HG03103 (cell line): ENCODE results near the gene WFDC1.
"Not testable (repeated sequence)": the region's sequence is repeated elsewhere in the genome, so short reads cannot be mapped to it uniquely, and the experiment has no call there.

Experiments used
- ATAC-seq: cut with Tn5 transposase; IDR thresholded peaks from one replicate; pipeline ENCODE4 v1.9.1; 2021; ENCODE audit warnings: low read depth; ENCODE audit not compliant: unreplicated experiment

Gene WFDC1

DNA sequence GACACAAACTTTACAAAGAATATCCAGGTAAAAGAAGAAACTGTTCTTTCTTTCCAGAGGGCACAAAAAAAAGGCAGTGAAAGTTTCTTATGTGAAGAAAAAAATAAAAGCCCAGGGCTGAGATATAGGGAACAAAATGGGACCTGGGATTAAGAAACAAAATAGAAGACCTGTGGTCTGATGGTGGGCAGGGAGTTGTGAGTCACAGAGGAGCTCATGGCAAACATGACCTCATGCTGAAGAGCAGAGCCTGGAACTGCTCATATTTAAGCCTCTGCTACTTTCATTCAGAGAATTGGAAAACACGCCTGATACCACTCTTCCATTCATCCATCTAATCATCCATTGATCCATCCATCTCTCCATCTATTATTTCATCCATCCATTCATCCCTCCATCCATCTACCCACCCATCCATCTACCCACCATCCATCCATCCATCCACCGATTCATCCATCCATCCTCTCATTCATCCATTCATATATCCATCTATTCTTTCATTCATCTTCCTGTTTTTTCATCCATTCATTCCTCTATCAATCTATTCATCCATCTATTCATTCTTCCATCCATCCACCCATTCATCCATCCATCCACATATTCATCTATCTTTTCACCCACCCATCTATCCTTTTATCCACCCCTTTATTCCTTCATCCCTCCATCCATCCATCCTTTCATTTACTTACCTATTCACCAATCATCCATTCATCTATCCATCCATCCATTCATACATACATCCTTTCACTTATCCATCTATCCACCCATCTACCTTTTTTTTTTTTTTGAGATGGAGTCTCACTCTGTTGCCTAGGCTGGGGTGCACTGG is 30.0 kb downstream of the WFDC1 start:
- ATAC-seq = no peak

DNA sequence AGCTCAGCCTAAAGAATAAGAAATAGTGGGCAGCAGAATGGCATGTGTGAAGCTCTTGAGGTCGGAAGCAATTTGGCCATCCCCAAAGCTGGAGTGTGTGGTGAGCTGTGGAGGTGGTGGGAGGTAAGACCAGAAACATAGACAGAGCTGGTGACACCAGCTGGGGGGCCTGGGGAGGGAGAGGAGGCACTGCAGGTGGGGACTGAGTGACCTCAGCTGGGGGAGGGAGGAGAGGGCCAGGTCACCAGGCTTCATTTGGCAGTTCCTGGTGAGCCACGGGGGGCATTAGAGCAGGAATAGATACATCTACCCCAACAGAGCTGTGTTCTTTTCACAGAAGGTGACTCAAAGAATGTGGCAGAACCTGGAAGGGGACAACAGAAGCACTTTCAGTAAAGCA is 31.9 kb downstream of the WFDC1 start:
- no peak for ATAC-seq

DNA sequence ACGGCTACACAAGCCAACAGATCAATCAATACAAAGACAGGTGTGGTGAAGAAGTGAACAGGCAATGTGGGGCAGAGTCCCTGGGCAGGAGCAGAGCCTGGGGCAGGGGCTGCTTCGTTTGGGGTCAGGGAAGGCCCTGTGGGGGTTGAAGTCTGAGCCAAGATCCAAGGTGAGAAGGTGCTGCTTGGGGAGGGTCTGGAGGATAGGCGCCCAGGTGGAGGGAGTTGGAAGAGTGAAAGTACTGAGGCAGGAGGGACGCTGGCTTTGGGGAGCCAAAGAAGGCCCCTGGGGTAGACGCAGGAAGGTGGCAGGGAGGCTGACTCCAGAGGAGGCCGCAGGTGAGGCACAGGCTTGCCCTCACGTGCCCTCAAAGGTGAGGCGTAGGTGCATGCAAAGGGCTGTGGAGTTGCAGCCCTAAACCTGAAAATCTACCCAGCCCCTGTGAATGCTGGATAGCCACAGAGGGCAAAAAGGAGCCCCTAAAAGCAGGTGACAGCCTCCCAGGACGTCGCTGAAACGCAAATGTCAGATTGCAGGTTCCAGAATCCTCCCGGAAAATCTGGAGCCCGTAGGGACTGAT is 33.3 kb downstream of the WFDC1 start:
- ATAC-seq = no peak

DNA sequence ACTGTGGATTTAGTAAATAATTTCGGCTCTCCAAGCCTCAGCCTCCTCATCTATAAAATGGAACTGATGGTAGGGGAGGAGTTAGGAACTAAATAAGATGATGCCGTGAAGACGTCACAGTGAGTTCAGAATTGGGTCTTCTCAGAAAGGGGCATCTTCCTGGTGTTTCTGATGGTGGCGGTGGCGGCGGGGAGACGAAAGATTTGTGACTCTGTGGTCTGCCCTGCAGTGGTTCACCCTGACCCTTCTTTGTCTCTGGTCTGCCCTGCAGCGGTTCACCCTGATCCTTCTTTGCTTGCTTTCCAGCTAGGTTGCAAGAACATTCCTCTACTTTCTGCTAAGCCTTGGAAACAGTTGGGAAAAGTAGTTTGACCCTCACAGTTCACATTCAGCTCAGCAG is 34.3 kb downstream of the WFDC1 start:
- no peak for ATAC-seq

DNA sequence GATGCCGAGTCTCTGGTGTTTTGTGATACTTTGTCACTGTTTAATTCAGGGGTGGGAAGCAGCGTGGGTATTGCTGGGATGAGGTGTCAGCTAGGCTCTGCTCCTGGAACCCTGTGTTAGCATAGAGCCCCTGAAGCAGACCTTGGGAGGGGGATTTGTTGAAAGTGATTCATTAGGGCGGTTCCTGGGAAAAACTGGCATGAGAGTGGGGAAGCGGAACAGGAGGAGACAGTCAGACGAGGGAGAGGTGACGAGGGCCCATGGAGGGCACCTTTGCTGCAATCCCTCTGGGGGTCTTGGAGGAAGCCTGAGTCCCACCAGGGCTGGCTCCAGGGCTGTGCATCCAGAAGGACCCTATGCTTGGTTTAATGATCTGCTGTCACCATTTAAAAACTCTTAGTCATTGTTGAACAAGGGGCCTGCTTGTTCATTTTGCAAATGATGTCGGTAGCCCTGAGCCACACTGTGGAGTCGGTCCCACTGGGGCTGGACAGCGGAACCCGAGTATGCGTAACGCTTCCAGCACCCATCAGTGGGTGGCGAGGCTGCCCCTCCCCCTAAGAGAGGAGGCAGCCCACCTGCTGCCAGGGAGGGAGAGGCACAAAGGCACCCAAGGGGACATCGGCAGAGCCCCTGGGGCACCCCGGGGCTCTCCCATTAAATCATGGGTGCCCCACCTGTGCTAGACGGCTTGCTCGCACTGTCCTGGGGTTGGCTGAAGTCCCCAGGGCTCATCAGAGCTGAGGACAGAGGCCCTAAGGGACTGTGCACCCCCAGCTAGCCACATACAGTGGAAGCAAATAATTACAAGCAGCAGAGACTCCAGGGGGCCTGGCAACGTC is 35.4 kb downstream of the WFDC1 start:
- no peak for ATAC-seq

DNA sequence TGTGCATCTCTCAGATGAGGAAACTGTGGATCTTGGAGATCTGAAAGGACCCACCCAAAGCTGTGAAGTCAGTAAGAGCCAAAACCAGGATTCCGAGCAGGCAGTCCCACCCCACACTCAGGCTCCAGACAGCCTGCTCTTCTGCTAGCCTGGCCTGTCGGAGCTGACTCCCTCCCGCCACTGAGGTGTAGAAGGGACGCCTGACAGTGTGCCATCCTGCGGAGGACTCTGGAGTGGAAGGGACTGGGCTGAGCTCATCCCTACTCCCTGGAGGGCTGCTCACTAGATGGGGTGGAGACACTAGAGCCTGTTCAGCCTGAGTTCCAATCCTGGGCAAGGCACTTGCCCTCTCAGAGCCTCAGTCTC is 36.0 kb downstream of the WFDC1 start:
- ATAC-seq = no peak

DNA sequence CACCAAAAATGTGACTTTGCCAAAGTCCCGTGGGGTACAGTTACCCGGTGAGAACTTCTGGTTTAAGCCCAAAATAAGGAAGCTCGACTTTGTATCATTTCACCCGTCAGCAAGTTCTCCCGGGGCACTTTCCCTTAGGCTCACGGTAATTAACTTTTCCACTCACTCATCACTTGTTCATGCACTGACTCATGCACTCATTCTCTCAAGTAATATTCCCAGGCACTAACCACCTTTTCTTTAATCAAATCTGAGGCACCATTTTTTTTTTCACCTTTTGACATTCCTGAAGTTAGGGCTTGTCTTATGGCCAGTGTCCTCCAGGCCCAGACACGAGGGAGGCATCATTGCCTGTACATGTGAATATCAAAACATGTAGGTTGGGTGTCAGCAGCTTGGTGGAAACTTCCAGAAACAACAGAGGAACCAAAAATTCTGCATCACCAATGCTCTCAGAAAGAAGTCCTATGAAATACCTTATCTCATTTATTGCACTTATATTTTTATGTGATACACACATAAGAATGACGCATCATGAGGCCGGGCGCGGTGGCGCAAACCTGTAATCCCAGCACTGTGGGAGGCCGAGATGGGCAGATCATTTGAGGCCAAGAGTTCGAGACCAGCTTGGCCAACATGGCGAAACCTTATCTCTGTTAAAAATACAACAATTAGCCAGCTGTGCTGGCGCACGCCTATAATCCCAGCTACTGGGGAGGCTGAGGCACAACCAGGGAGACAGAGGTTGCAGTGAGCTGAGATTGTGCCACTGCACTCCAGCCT is 37.5 kb downstream of the WFDC1 start:
- ATAC-seq = no peak

DNA sequence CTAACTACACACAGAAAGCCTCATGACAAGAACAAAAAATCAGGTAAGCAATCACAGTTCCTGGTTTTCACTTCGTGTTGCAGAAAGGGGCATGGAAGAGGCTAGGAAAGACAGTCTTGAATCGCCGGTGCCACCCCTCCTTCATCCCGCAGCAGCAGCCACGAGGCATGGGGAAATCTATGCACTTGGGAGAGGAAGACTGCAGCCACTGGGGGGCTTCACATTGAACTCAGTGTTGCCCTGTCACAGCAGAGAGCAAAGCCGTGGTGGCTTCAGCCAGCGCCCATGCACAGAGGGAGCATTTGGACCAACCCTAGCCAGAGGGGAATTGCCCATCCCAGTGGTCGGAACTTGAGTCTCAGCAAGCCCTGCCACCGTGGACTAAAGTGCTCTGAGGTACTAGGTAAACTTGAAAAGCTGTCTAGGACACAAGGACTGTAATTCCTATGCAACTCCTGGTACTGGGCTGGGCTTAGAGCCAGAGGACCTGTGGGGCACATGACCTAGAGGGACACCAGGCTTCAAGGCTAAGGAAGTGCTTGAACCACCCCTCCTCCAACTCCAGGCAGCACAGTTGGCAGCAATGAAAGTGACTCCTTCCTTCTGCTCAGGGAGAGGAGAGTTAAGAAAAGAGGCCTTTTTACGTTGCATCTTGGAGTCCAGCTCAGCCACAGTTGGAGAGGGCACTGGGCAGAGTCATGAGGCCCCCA is 38.5 kb downstream of the WFDC1 start:
- no peak for ATAC-seq

DNA sequence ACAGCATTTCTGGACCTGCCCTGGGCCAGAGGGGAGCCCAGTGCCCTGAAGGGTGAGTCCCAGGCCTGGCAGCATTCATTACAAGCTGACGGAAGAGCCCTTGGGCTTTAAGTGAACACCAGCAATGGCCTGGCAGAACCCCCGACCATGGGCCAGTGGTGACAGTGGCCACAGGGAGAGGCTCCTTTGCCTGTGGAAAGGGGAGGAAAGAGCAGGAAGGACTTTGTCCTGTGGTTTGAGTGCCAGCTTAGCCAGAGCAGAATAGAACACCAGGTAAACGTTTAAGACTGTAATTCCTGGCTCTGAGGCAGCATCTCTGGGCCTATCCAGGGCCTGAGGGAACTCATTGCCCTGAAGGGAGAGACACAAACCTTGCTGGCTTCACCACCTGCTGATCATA is 39.4 kb downstream of the WFDC1 start:
- ATAC-seq = no peak

DNA sequence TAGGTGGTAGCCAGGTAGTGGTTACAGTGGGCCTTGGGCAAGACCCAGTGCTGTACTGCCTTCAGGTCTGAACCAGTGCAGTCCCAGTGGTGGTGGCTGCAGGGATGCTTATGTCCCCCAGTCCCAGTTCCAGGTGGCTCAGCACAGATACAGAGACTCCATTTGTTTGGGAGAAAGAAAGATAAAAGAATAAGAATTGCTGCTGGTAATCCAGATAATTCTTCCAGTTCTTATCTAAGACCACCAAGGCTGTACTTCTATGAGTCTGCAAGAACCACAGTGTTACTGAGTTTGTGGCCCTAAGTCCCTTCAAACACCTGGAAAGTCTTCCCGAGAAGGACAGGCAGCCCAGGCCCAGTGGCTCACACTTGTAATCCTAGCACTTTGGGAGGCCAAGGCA is 39.8 kb downstream of the WFDC1 start:
- no peak for ATAC-seq

DNA sequence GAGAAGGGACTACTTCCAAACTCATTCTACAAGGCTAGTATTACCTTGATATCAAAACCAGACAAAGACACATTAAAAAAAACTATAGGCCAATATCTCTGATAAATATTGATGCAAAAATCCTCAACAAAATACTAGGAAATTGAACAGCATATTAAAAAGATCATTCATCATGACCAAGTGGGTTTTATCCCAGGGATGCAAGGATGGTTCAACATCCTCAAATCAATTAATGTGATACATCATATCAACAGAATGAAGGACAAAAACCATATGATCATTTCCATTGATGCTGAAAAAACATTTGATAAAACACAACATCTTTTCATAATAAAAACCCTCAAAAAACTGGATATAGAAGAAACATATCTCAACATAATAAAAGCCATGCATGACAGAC is 42.6 kb downstream of the WFDC1 start:
- not testable (repeated sequence) for ATAC-seq

DNA sequence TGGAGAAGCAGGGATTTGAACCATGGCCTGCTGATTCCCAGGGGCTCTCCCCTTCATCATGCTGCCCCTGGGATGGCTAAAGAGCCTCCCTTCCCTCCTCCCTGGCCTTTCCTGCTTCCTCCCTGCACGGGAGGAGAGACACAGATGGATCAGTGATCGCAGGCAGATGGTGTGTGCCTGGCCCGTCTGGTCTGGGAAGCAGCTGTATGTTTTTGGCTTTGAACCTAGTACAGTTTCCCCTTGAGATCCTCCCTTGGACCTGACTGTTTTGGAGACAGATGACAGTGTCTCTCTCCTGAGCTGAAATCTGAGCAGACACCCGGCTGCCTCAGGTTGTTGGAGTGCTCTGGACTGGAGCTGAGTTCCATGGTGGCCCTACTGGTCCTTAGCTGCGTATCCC is 44.6 kb downstream of the WFDC1 start:
- no peak for ATAC-seq

DNA sequence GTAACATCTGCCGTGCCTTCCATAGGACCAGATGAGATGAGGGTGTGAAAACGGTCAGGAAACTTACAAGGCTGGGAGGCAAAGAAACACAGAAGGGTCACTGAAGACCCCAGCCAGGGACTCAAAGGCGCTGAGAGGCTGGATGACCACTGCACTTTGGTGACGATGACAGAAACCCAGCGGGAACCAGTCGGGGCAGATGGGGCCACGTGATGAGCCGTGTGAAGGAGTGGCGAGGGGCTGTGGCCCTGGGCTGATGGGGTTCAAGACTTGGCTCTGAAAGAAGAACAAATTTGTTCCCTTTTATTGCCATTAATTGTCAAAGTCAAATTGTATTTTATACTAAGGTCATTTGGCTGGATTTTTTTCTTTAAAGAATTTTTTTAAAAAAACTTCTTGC is 45.1 kb downstream of the WFDC1 start:
- no peak for ATAC-seq

DNA sequence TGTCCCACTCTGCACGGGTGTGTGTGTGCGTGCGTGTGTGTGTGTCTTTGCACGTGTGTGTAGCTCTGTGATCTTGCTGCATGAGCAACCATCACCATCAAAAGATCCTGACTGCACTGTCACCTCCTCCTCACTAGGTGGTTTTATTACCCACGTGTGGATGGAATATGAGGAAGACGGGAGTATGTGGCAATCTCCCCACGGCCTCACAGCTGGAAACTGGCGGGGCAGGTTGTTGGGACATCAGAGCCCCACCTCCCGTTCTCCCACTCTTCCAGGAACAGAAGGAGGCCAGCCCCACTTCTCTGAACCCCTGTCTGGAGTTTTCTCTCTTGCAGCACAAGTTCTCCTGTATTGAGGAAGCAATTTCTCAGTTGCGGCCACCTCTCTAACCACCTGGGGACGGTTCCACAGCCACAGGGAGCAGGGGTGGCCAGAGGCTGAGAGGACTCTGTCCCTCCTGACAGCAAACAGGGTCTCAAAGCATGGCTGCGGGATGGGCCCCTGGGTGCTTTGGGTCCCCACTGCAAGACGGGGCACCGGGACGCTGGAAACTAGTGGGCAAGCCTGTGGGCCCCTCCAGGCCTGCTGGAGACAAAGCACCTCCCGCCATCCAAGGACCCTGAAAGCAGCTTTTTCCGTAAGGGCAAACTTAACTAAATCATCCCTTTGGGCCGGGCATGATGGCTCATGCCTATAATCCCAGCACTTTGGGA is 45.8 kb downstream of the WFDC1 start:
- ATAC-seq = no peak

DNA sequence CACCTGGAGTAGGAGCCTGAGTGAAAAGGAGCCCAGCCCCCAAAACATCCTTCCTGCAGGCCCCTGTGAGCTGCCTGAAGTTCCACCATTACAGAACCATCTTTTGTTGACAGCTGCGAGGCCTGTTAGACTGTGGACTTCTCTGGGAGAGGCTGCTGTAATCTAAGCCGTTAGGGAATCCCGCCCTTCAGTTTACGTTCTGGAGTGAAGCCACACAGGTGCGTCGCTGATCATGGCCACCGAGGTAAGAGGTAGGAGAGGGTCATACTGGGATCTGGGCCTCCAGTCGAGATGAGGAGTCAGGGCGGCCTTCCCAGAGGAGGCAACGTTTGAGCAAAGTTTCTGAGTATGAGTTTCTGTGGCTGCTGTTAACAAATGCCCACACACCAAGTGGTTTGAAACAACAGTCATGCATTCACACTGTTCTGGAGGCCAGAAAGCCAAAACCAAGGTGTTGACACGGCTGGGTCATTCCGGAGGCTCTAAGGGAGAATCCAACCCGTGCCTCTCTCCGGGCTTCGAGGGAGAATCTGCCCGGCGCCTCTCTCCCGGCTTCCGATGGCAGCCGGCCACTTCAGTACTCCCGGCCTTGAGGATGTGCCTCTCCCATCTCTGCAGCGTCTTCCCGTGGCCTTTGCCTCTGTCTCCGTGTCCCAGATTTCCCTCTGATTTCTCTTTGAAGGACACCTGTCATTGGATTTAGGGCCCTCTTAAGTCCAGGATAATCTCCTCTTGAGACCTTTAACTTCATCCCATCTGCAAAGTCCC is 47.0 kb downstream of the WFDC1 start:
- no peak for ATAC-seq

DNA sequence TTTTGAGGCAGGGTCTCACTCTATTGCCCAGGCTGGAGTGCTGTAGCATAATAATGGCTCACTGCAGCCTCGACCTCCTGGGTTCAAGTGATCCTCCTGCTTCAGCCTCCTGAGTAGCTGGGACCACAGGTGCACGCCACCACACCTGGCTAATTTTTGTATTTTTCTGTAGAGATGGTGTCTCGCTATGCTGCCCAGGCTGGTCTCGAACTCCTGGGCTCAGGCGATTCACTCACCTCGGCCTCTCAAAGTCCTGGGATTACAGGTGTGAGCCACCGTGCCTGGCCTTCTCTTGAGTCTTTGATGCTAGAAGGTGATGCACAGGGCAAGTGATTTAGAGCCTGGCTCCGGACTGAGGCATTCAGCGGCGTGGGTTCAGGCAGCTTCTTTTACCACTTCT is 49.1 kb downstream of the WFDC1 start:
- not testable (repeated sequence) for ATAC-seq

DNA sequence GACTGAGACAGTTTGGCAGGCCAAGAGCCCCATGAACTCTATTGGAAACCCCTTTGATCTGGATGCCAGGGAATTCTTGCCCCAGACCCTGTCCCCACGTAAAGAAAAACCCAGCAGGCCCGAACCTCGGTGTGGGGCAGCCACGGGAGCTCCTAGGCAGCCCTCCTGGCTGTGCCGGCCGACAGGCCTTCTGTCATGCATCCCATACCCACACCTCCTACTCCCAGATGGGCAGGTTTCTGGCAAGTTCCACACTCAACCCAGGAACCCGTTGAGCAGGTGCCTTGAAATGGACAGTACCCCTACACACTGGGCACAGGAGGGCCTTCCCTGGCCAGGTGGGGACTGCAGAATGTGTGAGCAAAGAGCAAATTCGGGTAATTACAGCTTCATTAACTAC is 50.1 kb downstream of the WFDC1 start:
- no peak for ATAC-seq

DNA sequence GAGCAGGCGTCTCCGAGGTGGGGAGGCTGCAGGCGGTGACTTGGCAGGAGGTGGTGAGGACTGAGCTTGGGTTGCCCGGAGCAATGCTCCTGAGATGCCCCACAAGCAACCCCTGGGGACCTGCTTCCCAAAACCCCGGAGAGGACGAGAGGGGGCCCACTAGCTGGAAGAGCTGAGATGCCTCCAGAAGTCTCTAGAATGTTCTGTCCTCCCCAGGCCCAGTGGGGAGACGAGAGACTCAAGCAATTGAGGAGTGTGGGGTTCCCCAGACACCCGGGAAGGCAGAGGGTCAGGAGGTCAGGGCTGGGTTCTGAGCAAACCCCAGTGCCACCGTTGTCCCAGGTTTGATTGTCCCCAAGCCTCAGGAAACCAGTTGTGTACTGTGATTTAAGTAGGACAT is 52.5 kb downstream of the WFDC1 start:
- ATAC-seq = no peak

DNA sequence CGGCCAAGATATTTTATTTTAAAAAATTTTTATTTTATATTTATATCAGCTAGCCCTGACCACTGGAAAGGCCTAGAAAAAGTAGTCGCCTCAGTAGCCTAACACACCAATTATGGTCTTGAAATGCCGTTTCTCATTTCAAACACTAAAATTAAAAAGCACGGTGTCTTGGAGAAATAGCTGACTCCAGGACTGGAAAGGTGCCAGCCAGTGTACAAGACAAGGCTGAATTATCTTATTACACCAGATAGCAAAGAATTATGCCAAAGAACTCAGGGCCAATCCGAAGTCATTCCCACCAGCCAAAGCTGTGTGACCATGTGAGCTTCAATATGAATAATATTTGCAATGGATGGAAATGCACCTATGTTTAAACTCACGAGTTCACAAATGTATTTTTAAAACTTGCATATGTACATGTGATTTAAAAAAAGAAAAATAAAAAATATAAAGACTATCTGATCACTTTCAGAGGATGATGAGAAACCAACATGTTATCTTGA is 53.8 kb downstream of the WFDC1 start:
- no peak for ATAC-seq
